NCI-H187 (cell line): Measurements from ENCODE around the gene FAM3C.
A peak's percentile ranks its signal among the peaks of the same experiment; 100 is the strongest.
"Not testable (repeated sequence)": the region's sequence is repeated elsewhere in the genome, so short reads cannot be mapped to it uniquely, and the experiment has no call there.

Source experiments
- DNase-seq, 2 experiments: peaks; one replicate each; lab custom pipeline; 2025; lab: John Stamatoyannopoulos, UW

FAM3C gene

GRCh38 chr7:121395961-121396757 is at the start of gene FAM3C:
Gene FAM3C, minus strand, starts transcription at chr7:121396308. Its CDS starts 13,339 bp downstream, at chr7:121382969.
- peak; percentile 84 to 88 for DNase-seq

GRCh38 chr7:121442845-121443244 is 46.7 kb upstream of the FAM3C start:
- no peak for DNase-seq

- DNase-seq = no peak
Measured at GRCh38 chr7:121440857-121441503, 44.9 kb upstream of the FAM3C start.

GRCh38 chr7:121438043-121438955 is 42.2 kb upstream of the FAM3C start:
- peak in 1 of 2 experiments; percentile 39 for DNase-seq

- no peak for DNase-seq
Measured at GRCh38 chr7:121437470-121437869, 41.4 kb upstream of the FAM3C start.

- DNase-seq = no peak
Measured at GRCh38 chr7:121436688-121437087, 40.6 kb upstream of the FAM3C start.

GRCh38 chr7:121436136-121436535 is 40.0 kb upstream of the FAM3C start:
- no peak for DNase-seq

- no peak for DNase-seq
Measured at GRCh38 chr7:121433775-121434174, 37.7 kb upstream of the FAM3C start.

- DNase-seq = not testable (repeated sequence)
Measured at GRCh38 chr7:121432486-121432885, 36.4 kb upstream of the FAM3C start.

- DNase-seq = no peak
Measured at GRCh38 chr7:121431996-121432395, 35.9 kb upstream of the FAM3C start.

- DNase-seq = no peak
Measured at GRCh38 chr7:121431389-121431995, 35.4 kb upstream of the FAM3C start.

- no peak for DNase-seq
Measured at GRCh38 chr7:121430558-121430957, 34.5 kb upstream of the FAM3C start.

- no peak for DNase-seq
Measured at GRCh38 chr7:121429798-121430197, 33.7 kb upstream of the FAM3C start.

GRCh38 chr7:121428855-121429489 is 32.9 kb upstream of the FAM3C start:
- no peak for DNase-seq

GRCh38 chr7:121421743-121422142 is 25.6 kb upstream of the FAM3C start:
- not testable (repeated sequence) for DNase-seq

GRCh38 chr7:121420976-121421375 is 24.9 kb upstream of the FAM3C start:
- DNase-seq = no peak

- no peak for DNase-seq
Measured at GRCh38 chr7:121419201-121420148, 23.4 kb upstream of the FAM3C start.

GRCh38 chr7:121416533-121416932 is 20.4 kb upstream of the FAM3C start:
- no peak for DNase-seq

- no peak for DNase-seq
Measured at GRCh38 chr7:121414436-121414835, 18.3 kb upstream of the FAM3C start.

- no peak for DNase-seq
Measured at GRCh38 chr7:121411597-121411979, 15.5 kb upstream of the FAM3C start.
